ENCODE measurements around the gene PRCD.
A peak's percentile ranks its signal among the peaks of the same experiment; 100 is the strongest.
"Not testable (repeated sequence)": the region's sequence is repeated elsewhere in the genome, so short reads cannot be mapped to it uniquely, and the experiment has no call there.

The PRCD gene

DNA sequence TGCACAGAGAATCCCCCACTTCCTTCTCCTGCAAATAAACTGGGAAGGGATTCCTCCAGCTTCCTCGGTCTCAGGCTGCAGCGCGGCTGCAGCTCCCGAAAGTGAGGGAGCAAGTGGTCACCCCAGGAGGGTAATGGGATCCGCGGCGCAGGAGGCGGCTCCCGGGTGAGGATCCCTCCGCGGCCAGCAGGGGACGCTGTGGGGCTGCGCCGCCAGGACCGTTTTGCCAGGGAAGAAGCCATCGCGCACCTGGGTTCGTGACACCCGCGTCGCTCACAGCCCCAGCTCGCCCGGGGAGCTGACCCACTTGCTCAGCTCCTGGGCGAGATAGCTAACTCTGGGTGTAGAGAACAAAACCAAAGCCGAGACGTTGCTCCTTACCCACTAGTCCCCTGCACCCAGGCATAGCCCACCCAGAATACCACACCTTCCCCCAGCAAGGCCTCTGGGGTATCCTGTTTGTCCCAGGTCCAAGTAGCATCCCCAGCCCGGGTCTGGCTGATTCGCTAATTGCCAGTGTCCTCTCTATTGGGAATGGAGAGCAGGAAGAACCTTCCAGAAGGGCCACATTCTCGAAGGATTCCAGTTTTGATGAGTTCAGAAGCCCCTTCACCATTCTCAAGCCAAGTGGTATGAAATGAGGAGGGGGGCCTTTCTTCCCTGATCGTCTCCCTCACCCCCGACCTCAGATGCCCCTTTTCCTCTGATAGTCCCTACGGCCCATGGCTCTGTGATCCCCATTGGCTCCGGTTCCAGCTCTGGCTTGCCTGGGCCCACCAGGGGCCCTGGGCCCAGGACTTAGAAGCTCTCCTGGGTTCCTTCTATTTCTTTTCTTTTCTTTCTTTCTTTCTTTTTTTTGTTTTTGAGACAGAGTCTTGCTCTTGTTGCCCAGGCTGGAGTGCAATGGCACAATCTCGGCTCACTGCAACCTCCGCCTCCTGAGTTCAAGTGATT, 16.5 kb upstream of the PRCD start:
- Histone ChIP-seq H3K4me3 (no peak overlapping the region), H3K27ac (no peak overlapping the region)

DNA sequence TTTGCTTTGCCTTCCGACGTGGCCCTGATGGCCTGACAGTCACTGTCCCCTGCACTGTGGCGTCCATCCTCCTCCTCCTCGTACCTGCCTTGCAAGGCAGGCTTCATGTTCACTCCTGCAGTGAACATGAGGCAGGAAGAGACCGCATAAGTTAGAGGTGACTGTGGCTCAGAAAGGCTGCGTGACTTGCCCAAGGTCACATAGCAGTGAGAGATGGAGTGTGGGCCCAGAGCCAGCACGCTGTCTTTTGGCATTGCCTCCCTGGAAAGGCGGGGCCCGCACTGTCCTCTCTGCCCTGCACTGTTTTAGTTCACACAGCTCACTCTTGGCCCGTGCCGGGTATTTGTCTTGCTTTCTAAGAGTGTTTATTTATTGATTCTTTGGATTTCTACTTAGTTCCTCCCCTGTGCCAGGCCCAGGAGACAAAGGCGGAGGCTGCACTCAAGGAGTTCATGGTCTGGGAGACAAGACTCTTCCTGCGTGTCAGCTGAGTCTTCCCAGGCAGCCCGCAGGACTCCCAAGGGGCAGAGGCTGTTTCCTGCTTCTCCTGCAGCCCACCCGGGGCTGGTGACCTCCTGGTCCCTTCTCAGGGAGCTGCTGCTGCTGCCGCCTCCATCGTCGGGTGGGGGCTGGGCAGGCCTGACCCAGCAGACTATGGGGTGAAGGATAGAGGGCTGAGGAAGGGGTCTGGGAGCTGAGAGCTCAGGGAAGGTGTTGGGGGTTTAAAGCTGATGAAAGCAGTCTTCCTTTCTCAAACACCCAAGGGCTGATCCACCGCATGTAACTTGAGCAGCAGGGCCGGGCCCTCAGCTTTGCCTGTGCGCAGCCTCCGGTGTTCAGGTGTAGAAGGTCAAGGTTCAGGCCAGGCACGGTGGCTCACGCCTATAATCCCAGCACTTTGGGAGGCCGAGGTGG, 15.0 kb upstream of the PRCD start:
- H3K27ac ChIP-seq, result peak overlapping the region in 11 of 21 experiments; percentile 2 to 72 (median 31)
- H3K4me3 ChIP-seq, result no peak overlapping the region

DNA sequence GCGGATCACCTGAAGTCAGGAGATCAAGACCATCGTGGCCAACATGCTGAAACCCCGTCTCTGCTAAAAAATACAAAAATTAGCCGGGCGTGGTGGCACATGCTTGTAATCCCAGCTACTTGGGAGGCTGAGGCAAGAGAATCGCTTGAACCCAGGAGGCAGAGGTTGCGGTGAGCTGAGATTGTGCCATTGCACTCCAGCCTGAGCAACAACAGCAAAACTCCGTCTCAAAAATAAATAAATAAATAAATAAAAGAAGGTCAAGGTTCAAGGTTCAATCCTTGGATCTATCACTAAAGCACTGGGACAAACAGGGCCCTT, 14.4 kb upstream of the PRCD start:
- peak overlapping the region in 5 of 21 experiments; percentile 2 to 55 (median 39) for H3K27ac ChIP-seq

DNA sequence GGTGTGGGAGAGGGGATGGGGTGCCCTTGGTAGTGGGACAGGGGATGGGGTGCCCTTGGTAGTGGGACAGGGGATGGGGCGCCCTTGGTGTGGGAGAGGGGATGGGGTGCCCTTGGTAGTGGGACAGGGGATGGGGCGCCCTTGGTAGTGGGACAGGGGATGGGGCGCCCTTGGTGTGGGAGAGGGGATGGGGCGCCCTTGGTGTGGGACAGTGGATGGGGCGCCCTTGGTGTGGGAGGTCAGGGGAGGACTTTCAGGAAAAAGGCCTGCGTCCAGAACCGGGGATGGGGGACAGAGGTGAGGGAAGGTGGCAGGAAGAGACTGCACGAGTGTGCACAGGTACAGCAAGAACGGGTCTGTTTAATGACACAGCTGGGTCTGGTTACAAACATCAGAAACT, 12.8 kb upstream of the PRCD start:
- peak overlapping the region in 7 of 21 experiments; percentile 36 to 94 (median 79) for H3K27ac ChIP-seq
- not testable (repeated sequence) for H3K4me3 ChIP-seq

More for the DNA sequence above, 14.4 kb upstream of the PRCD start:
- H3K4me3 ChIP-seq, result not testable (repeated sequence)

DNA sequence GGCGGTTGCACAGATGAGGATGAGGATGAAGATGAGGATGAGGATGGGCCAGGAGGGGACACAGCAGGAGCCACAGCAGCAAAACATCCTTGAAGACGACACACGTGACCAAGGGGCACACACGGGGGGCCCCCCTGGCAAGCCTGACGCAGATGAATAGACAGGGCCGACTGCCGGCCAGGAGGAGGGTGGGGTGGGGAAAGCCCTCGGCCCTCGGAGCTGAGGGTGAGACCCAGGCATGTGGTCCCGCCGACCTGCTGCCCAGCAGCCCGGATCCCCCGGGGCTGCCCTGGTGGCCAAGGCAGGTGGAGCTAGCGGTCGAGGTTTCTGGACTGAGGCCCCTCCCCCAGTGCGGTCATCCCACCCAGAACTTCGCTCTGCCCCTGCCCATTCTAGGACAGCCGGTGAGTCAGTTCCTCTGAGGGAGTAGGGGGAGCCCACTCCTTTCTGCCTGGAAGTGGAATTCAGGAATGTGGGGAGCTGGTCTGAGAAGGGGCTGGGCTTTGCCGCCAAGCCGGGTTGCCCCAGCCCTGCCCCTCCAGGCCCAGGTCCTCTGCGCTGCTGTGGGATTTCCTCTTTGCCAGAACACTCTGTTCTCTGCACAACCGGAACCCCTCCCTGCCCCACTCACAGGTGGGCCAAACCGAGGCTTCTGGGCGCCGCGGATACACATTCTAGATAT, 12.3 kb upstream of the PRCD start:
- no peak overlapping the region for H3K4me3 ChIP-seq
- peak overlapping the region in 16 of 21 experiments; percentile 36 to 94 (median 80) for H3K27ac ChIP-seq

DNA sequence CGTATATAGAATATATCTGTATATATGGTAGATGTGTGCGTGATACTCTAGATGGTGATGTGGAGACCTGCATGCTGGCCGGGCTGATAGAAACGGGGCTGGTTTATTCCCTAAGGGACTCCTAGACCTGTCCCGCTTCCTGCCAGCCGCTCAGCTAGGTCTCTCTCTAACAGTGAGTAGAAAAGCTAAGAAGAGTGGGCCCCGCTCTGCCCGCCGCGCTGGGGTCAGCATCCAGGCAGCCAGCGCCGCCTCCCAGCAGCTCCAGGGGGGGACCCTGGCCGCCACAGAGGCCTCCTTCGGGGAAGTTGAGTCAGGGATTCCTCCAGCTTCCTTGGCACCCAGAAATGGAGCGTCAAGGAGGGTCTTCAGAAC, 11.7 kb upstream of the PRCD start:
- Histone ChIP-seq H3K4me3 (no peak overlapping the region), H3K27ac (peak overlapping the region; percentile 23 to 94 (median 84))

DNA sequence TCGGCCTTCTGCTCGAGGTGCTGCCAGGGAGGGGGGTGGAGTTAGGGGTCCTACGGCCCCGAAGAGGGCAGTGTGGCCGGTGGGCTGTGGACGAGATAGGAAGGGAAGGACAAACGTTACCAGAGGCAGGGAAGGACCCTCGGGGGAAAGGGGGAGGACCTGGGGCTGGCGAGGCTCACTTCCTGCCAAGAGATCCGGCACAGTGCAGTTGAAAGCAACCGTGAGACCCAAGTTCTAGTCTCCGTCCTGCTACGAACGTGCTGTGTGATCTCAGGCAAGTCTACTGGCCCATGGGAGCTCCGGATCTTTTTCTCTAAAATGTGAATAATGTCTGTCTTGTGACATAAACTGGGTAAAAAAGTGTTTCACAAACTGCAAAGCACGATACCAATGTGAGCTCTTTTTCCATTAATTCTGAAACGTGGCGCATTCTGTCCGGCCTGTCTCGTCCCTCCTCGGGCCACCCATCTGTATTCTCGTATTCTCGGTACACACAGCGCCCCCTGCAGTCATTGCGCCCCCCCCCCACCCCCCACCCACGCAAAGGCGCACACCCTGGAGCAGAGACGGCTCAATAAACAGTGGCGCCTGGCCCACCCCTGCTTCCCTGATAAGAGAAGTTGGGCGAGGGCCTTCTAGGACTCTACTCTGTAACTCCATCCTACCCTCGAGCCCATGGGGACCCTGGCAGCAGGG, 11.2 kb upstream of the PRCD start:
- Histone ChIP-seq H3K4me3 (no peak overlapping the region), H3K27ac (peak overlapping the region; percentile 38 to 94 (median 84))

DNA sequence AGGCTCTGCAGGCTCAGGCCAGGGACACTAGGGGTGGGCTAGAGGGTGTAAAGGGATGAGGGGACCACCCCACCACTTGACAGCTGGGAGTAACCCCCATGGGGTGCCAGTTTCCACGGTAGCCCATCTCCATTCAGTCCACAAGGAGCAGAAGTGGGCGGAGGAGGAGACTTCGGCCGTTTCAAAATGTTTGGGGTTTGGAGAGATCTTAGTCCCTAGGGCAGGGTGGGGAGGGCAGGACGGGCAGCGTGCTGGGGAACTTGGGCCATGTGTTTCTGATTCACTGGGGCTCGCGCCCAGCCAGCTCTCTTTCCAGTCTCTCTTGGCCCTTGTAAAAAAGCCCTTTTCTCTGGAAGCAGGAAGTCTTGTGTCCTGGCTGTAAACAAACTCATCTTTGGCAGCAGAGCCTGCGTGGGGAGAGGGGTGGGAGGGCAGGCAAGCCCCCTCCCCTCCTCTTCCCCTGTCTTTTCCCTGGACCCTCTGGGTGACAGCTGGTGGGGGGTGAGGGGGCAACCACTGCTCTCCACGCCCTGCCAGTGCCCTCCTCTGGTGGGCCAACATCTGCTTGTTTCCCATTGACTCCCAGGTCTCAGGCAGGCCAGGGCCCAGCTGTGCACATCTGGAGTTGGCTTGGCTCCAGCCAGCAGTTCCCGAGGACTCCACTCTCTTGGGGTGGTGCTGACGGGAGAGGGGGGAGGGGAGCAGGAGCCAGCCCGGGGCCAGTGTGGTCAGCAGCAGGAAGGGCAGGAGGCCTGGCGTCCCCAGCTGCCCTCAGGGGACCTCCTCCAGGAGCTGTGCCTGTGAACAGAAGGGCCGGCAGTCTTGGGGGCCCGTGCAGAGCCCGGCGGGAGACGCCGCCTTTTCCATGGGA, 10.4 kb upstream of the PRCD start:
- H3K4me3 ChIP-seq, result no peak overlapping the region

DNA sequence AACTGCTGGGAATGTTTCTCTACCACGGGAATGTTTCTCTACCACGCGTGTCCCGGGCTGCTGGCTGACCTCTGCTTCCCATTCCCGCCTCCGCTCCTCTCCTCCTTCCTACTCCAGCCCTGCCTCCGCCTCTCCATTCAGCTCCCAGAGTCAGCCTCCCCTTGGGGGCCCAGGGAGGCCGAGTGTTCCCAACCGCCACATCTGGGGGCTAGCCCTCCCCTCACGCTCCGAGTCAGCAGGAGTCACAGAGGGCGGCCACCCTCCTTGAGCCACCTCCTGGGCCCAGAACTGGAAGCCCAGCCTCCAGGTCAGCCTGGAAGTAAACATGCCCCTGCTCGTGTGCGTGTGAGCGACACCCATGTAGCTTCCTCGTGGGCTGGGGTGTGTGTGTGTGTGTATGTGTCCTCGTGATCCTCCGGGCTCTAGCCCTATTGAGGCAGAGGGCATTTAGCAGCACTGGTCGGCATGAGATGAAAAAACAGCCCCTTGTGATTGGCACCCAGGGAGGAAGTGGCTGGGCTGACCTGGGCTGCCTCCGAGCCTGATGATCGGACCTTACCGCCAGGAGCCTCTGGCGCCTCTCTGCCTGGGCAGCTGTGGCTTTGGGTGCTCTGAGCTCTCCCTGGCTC, 9.6 kb upstream of the PRCD start:
- no peak overlapping the region for H3K4me3 ChIP-seq
- H3K27ac ChIP-seq, result peak overlapping the region; percentile 39 to 94 (median 84)

More for the DNA sequence above, 10.4 kb upstream of the PRCD start:
- peak overlapping the region; percentile 39 to 94 (median 84) for H3K27ac ChIP-seq

DNA sequence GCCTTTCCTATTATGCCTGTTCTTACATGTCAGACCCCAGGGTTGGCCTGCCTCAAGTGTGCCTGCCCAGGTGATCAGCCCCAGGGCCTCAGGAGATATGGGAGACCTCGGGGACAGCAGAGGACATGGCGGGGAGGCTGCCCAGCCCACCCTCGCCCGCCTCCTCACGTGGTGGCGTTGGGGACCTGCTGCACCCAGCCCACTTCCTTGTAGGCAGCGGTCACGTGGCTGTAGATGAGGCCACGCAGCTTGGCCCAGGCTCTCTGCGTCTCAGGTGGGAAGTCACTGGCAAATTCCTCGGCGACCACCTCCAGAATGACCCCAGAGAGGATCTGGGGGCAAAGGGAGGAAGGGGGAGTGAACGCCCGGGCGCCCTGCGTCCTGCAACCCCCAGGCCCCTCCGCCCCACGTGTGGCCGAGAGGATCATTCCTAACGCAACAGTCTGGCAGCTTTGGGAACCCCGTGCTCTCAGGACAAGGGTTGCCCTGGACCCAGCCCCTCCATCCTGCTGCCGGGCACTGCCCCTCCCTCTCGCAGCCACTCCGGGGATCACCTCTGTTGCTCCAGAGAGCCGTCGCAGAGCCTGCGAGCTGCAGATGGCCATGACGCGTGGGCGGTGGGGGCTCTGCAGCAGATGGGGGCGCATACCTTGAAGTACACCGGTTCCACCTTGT, 8.9 kb upstream of the PRCD start:
- Histone ChIP-seq H3K27ac (peak overlapping the region in 20 of 21 experiments; percentile 39 to 94 (median 84)), H3K4me3 (no peak overlapping the region)

DNA sequence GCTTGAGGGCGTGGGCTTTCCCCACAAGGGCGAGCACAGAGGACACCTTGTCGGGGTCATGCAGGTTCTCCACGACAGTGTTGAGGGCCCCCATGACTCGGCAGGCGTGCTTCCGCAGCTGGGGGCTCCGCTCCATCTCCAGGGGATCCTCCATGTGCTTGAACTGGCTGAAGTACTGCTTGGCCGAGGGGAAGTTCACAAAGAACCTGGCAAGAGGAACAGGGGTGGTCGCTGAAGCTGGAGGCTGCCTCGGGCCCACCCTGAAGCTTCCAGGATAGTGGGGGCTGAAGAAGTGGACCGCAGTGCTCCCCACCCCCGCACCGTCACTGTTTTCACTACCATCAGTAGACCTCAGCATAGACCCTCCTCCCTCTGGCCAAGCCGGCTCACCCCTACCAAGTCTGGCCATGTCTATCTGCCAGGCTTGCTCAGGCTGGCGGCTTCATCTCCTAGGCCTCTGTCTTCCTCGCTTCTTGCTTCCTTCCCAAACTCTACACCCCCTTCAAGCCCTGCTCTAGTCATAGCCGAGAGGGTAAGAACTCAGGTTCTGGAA, 8.3 kb upstream of the PRCD start:
- H3K27ac ChIP-seq, result peak overlapping the region in 14 of 21 experiments; percentile 39 to 94 (median 84)
- H3K4me3 ChIP-seq, result no peak overlapping the region

DNA sequence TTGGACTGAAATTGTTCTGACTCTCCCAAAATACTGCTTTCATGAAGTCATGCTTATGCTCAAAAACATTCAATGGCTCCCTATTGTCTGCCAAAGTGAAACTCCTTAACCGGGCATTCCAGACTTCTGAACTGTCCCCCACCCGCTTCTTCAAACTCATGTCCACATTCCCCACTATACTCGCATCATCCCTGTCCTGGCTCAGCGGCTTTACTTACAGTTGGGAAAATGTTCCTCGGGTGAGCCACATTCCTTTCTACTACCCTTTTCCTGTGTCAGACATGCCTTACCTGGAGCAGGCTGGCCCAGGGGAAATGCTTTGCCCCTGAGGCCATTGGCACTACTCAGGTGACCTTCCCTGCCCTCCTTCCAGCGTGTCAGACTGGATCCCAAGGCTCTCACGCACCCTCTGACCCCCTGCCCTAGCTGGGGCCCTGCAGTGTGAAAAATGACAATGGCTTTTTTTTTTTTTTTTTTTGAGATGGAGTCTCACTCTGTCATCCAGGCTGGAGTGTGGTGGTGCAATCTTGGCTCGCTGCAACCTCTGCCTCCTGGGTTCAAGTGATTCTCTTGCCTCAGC, 7.7 kb upstream of the PRCD start:
- H3K4me3 ChIP-seq, result no peak overlapping the region
- H3K27ac ChIP-seq, result peak overlapping the region in 8 of 21 experiments; percentile 1 to 94 (median 84)

DNA sequence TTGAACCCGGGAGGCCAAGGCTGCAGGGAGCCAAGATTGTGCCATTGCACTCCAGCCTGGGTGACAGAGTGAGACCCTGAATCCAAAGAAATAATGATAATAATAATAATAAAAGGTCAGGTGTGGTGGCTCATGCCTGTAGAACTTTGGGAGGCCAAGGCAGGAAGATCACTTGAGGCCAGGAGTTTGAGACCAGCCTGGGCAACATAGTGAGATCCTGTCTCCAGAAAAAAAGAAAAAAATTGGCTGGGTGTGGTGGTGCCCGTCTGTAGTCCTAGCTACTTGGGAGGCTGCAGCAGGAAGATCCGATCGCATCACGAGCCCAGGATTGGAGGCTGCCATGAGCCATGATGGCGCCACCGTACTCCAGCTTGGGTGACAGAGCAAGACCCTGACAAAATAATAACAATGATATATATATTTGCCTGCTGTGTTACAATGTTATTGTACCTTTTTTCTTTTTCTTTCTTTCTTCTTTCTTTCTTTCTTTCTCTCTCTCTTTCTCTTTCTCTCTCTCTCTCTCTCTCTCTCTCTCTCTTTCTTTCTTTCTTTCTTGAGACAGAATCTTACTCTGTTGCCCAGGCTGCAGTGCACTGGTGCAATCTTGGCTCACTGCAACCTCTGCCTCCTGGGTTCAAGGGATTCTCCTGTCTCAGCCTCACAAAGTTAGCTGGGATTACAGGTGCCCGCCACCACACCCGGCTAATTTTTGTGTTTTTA, 6.0 kb upstream of the PRCD start:
- not testable (repeated sequence) for H3K4me3 ChIP-seq, H3K27ac ChIP-seq

DNA sequence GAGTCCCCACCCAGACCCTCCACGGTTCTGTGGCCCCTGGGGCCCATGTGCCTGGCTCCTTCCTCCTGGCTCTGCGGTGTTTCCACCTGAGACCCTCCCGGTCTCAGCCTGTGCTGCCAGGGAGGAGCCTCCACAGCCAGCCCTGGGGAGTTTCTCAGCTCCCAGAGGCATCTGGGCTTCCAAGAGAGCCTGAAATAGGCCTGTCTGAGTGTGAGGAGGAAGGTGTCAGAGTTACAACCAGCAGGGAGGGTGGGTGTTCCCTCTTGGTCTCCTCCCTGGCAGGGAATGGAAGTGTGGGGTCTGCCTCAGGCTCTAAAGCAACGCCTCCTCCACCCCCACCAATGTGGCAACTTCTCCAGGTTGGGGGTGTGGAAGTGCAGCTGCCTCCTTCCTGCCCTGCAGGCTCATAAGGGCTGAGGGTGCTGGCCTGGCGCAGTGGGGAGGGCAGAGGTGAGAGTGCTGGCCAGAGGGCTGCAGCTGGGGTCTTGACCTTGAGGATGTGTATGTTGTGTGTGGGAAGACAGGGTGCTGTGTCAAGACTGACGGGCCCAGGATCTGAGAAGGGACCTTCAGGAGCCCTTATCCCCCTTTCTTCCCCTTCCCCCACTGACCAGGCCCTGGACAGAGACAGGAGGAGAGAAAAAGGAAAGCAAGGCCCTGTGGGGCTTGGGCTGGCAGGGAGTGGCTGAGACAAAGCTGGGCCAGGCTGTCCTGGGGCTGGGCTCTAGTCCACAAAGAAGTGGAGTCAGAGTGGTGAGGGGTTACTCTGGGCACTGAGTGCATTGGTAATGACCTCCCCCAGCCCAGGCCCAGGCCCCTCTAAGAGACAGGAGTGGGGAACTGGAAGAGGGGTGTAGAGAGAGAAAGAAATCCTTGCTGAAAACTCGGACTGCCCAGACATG, 4.8 kb upstream of the PRCD start:
- Histone ChIP-seq H3K27ac (peak overlapping the region in 10 of 21 experiments; percentile 1 to 59 (median 32)), H3K4me3 (no peak overlapping the region)
